WTC11 (cell line): ENCODE measurements around the gene CHRM5. TPM values are rescaled to one million over a fixed set of nuclear protein-coding genes. Genes with fewer than 3 reads are reported as not detected.

ENCODE experiments used
- ATAC-seq: fragments of 200-7000 bp; cut with Tn5 transposase; 2 replicates; pipeline ENCODE4 v1.10.0; 2021; ENCODE audit warnings: mild to moderate bottlenecking, moderate library complexity
- CTCF ChIA-PET: fragments of 300-600 bp; sonication (Branson Sonifier 250); formaldehyde crosslinking; loops from one replicate; lab custom pipeline; 2021; ENCODE audit warnings: antibody characterized with exemption; lab: Charles Lee
- POLR2A ChIA-PET: fragments of 350-600 bp; sonication (Branson Sonifier 250); formaldehyde crosslinking; loops from one replicate; lab custom pipeline; 2021; ENCODE audit warnings: antibody characterized with exemption; lab: Charles Lee
- DNase-seq: peaks from one replicate; pipeline ENCODE4 v3.0.0; 2021; ENCODE audit warnings: low spot score
- H3K27ac Mint-ChIP-seq: 2 replicates; pipeline ENCODE4 v1.8.0; 2021; ENCODE audit warnings: mixed read lengths
- H3K27me3 Mint-ChIP-seq: 2 replicates; pipeline ENCODE4 v1.8.0; 2021; ENCODE audit warnings: low read depth, mild to moderate bottlenecking, moderate library complexity, mixed read lengths
- H3K36me3 Mint-ChIP-seq: 2 replicates; pipeline ENCODE4 v1.8.0; 2021; ENCODE audit warnings: mixed read lengths
- H3K4me1 Mint-ChIP-seq: 2 replicates; pipeline ENCODE4 v1.8.0; 2022; ENCODE audit warnings: mixed read lengths
- H3K4me3 Mint-ChIP-seq: 2 replicates; pipeline ENCODE4 v1.8.0; 2021; ENCODE audit warnings: mild to moderate bottlenecking, moderate library complexity, mixed read lengths
- H3K9me3 Mint-ChIP-seq: 2 replicates; pipeline ENCODE4 v1.8.0; 2021; ENCODE audit warnings: mixed read lengths
- ATF3 ChIP-seq: sonication (generic); formaldehyde crosslinking; conservative IDR thresholded peaks from 2 replicates; pipeline ENCODE4 v1.8.1; 2022; ENCODE audit warnings: mild to moderate bottlenecking, missing genetic modification reagents
- CTCF ChIP-seq: fragments of 200-600 bp; IDR thresholded peaks from 2 replicates; pipeline ENCODE4 v1.8.0; 2022; ENCODE audit warnings: antibody characterized with exemption
- IRF1 ChIP-seq: sonication (generic); formaldehyde crosslinking; IDR thresholded peaks from 2 replicates; pipeline ENCODE4 v1.8.0; 2023; ENCODE audit warnings: missing genetic modification reagents
- IRF2 ChIP-seq: sonication (generic); formaldehyde crosslinking; IDR thresholded peaks from 2 replicates; pipeline ENCODE4 v1.8.0; 2022; ENCODE audit warnings: low read depth, missing genetic modification reagents, borderline replicate concordance
- JAZF1 ChIP-seq: fragments of 250-450 bp; sonication (Bioruptor Pico); IDR thresholded peaks from 2 replicates; pipeline ENCODE4 v1.9.0; 2021; ENCODE audit warnings: moderate library complexity, mild to moderate bottlenecking, inconsistent platforms
- MYBL2 ChIP-seq: sonication (generic); formaldehyde crosslinking; IDR thresholded peaks from 2 replicates; pipeline ENCODE4 v1.8.1; 2023; ENCODE audit warnings: mild to moderate bottlenecking, moderate library complexity, missing genetic modification reagents
- NFE2L1 ChIP-seq: sonication (generic); formaldehyde crosslinking; IDR thresholded peaks from 2 replicates; pipeline ENCODE4 v1.8.1; 2023; ENCODE audit warnings: missing genetic modification reagents
- NFYB ChIP-seq: sonication (generic); formaldehyde crosslinking; conservative IDR thresholded peaks from 2 replicates; pipeline ENCODE4 v1.8.0; 2022; ENCODE audit warnings: low read depth, missing genetic modification reagents
- SMAD3 ChIP-seq: sonication (generic); formaldehyde crosslinking; IDR thresholded peaks from 2 replicates; pipeline ENCODE4 v1.8.0; 2022; ENCODE audit warnings: missing genetic modification reagents, mild to moderate bottlenecking, borderline replicate concordance
- total RNA-seq: library from RNA; stranded (reverse); gene quantifications from 3 replicates; pipeline ENCODE4 v1.2.3, GENCODE V29; 2021
- TF ChIP-seq, protein P1 (sequence below): sonication (generic); formaldehyde crosslinking; IDR thresholded peaks from 2 replicates; pipeline ENCODE4 v1.8.1; 2023; ENCODE audit warnings: mild to moderate bottlenecking, missing genetic modification reagents, borderline replicate concordance
- TF ChIP-seq, protein P2 (sequence below): fragments of 250-450 bp; sonication (Bioruptor Pico); IDR thresholded peaks from 2 replicates; pipeline ENCODE4 v1.9.0; 2021; ENCODE audit warnings: mild to moderate bottlenecking
- TF ChIP-seq, protein P3 (sequence below): sonication (generic); formaldehyde crosslinking; IDR thresholded peaks from 2 replicates; pipeline ENCODE4 v1.8.0; 2023; ENCODE audit warnings: missing genetic modification reagents, mild to moderate bottlenecking, borderline replicate concordance
- TF ChIP-seq, protein P4 (sequence below): sonication (generic); formaldehyde crosslinking; conservative IDR thresholded peaks from 2 replicates; pipeline ENCODE4 v1.8.1; 2023; ENCODE audit warnings: mild to moderate bottlenecking, low read depth, missing genetic modification reagents, moderate library complexity
- TF ChIP-seq, protein P5 (sequence below): fragments of 250-450 bp; sonication (Bioruptor Pico); IDR thresholded peaks from 2 replicates; pipeline ENCODE4 v1.9.0; 2021; ENCODE audit warnings: mild to moderate bottlenecking

CHRM5 gene
- total RNA-seq, 1 experiment from 2014 or later: not detected

DNA sequence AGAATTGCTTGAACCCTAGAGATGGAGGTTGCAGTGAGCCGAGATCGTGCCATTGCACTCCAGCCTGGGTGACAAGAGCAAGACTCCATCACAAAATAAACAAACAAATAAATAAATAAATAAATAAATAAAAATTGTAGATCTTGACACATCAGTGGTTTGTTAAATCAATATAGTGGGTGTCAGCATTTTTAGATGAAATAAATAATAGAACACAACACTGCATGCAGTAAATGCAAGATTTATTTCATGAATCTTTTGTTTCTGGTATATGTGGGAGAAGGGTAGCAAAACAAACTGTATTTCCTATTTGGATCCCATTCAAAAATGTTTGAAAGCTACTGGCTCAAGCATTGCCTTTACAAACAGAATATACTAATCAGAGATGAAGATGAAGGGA, 35.6 kb upstream of the CHRM5 start (continued):
- TF ChIP-seq, protein P1, sequence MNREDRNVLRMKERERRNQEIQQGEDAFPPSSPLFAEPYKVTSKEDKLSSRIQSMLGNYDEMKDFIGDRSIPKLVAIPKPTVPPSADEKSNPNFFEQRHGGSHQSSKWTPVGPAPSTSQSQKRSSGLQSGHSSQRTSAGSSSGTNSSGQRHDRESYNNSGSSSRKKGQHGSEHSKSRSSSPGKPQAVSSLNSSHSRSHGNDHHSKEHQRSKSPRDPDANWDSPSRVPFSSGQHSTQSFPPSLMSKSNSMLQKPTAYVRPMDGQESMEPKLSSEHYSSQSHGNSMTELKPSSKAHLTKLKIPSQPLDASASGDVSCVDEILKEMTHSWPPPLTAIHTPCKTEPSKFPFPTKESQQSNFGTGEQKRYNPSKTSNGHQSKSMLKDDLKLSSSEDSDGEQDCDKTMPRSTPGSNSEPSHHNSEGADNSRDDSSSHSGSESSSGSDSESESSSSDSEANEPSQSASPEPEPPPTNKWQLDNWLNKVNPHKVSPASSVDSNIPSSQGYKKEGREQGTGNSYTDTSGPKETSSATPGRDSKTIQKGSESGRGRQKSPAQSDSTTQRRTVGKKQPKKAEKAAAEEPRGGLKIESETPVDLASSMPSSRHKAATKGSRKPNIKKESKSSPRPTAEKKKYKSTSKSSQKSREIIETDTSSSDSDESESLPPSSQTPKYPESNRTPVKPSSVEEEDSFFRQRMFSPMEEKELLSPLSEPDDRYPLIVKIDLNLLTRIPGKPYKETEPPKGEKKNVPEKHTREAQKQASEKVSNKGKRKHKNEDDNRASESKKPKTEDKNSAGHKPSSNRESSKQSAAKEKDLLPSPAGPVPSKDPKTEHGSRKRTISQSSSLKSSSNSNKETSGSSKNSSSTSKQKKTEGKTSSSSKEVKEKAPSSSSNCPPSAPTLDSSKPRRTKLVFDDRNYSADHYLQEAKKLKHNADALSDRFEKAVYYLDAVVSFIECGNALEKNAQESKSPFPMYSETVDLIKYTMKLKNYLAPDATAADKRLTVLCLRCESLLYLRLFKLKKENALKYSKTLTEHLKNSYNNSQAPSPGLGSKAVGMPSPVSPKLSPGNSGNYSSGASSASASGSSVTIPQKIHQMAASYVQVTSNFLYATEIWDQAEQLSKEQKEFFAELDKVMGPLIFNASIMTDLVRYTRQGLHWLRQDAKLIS (CRISPR knock-in tag): no peak
- TF ChIP-seq CTCF (no peak), SMAD3 (CRISPR knock-in tag) (no peak), NFYB (CRISPR knock-in tag) (no peak)
- TF ChIP-seq, protein P2, sequence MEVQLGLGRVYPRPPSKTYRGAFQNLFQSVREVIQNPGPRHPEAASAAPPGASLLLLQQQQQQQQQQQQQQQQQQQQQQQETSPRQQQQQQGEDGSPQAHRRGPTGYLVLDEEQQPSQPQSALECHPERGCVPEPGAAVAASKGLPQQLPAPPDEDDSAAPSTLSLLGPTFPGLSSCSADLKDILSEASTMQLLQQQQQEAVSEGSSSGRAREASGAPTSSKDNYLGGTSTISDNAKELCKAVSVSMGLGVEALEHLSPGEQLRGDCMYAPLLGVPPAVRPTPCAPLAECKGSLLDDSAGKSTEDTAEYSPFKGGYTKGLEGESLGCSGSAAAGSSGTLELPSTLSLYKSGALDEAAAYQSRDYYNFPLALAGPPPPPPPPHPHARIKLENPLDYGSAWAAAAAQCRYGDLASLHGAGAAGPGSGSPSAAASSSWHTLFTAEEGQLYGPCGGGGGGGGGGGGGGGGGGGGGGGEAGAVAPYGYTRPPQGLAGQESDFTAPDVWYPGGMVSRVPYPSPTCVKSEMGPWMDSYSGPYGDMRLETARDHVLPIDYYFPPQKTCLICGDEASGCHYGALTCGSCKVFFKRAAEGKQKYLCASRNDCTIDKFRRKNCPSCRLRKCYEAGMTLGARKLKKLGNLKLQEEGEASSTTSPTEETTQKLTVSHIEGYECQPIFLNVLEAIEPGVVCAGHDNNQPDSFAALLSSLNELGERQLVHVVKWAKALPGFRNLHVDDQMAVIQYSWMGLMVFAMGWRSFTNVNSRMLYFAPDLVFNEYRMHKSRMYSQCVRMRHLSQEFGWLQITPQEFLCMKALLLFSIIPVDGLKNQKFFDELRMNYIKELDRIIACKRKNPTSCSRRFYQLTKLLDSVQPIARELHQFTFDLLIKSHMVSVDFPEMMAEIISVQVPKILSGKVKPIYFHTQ (CRISPR knock-in tag): no peak
- TF ChIP-seq, all 79 proteins: peak for 0

DNA sequence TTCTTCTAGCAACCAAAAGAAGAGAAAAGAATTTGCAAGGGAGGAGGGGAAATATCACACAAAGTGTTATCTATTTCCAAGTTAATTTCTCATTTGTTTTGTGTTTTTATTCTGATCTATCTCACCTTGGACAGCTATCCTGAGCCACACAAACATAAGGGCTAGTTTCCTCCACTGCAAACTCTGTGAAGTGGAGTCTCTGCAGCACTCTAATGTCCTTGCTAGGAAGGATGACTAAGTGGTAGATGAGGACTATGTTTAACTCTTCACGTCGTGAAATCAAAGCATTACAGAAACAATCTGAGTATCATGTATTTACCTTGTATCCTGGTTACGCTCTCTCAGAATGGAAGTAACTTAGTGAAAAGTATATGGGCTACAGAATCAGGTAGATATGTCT, 33.9 kb upstream of the CHRM5 start:
- no peak for DNase-seq
- CTCF ChIA-PET: no interaction called here
- H3K27me3 Mint-ChIP-seq: no peaks in the 10 kb centered on the region
- ATAC-seq: no peak
- no peaks in the 10 kb centered on the region for H3K36me3 Mint-ChIP-seq
- POLR2A ChIA-PET: no interaction called here
- no peaks in the 10 kb centered on the region for H3K4me1 Mint-ChIP-seq
- no peak overlapping the region for H3K4me3 Mint-ChIP-seq
- no peaks in the 10 kb centered on the region for H3K9me3 Mint-ChIP-seq
- no peak overlapping the region for H3K27ac Mint-ChIP-seq
- TF ChIP-seq NFE2L1 (no peak), CTCF (no peak), ATF3 (CRISPR knock-in tag) (no peak), JAZF1 (CRISPR knock-in tag) (no peak), IRF1 (CRISPR knock-in tag) (no peak), MYBL2 (CRISPR knock-in tag) (no peak), IRF2 (CRISPR knock-in tag) (no peak)
- TF ChIP-seq, protein P3, sequence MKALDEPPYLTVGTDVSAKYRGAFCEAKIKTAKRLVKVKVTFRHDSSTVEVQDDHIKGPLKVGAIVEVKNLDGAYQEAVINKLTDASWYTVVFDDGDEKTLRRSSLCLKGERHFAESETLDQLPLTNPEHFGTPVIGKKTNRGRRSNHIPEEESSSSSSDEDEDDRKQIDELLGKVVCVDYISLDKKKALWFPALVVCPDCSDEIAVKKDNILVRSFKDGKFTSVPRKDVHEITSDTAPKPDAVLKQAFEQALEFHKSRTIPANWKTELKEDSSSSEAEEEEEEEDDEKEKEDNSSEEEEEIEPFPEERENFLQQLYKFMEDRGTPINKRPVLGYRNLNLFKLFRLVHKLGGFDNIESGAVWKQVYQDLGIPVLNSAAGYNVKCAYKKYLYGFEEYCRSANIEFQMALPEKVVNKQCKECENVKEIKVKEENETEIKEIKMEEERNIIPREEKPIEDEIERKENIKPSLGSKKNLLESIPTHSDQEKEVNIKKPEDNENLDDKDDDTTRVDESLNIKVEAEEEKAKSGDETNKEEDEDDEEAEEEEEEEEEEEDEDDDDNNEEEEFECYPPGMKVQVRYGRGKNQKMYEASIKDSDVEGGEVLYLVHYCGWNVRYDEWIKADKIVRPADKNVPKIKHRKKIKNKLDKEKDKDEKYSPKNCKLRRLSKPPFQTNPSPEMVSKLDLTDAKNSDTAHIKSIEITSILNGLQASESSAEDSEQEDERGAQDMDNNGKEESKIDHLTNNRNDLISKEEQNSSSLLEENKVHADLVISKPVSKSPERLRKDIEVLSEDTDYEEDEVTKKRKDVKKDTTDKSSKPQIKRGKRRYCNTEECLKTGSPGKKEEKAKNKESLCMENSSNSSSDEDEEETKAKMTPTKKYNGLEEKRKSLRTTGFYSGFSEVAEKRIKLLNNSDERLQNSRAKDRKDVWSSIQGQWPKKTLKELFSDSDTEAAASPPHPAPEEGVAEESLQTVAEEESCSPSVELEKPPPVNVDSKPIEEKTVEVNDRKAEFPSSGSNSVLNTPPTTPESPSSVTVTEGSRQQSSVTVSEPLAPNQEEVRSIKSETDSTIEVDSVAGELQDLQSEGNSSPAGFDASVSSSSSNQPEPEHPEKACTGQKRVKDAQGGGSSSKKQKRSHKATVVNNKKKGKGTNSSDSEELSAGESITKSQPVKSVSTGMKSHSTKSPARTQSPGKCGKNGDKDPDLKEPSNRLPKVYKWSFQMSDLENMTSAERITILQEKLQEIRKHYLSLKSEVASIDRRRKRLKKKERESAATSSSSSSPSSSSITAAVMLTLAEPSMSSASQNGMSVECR: no peak
- TF ChIP-seq, protein P4, sequence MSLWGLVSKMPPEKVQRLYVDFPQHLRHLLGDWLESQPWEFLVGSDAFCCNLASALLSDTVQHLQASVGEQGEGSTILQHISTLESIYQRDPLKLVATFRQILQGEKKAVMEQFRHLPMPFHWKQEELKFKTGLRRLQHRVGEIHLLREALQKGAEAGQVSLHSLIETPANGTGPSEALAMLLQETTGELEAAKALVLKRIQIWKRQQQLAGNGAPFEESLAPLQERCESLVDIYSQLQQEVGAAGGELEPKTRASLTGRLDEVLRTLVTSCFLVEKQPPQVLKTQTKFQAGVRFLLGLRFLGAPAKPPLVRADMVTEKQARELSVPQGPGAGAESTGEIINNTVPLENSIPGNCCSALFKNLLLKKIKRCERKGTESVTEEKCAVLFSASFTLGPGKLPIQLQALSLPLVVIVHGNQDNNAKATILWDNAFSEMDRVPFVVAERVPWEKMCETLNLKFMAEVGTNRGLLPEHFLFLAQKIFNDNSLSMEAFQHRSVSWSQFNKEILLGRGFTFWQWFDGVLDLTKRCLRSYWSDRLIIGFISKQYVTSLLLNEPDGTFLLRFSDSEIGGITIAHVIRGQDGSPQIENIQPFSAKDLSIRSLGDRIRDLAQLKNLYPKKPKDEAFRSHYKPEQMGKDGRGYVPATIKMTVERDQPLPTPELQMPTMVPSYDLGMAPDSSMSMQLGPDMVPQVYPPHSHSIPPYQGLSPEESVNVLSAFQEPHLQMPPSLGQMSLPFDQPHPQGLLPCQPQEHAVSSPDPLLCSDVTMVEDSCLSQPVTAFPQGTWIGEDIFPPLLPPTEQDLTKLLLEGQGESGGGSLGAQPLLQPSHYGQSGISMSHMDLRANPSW (CRISPR knock-in tag): no peak
- TF ChIP-seq, protein P5, sequence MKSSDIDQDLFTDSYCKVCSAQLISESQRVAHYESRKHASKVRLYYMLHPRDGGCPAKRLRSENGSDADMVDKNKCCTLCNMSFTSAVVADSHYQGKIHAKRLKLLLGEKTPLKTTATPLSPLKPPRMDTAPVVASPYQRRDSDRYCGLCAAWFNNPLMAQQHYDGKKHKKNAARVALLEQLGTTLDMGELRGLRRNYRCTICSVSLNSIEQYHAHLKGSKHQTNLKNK (CRISPR knock-in tag): no peak
